SU-DHL-6 (cell line): ENCODE data around the gene TRPM8.

Experiments
- H2AFZ ChIP-seq: fragments of 200-600 bp; sonication (generic); 2 replicates; pipeline ENCODE4 v1.6.1; 2014; ENCODE audit warnings: low read depth, mild to moderate bottlenecking, moderate library complexity, mixed read lengths, antibody characterized with exemption, low read length; ENCODE audit not compliant: severe bottlenecking
- H3F3A ChIP-seq: fragments of 200-600 bp; shearing (Covaris generic); 2 replicates; pipeline ENCODE4 v1.6.0; 2016; ENCODE audit warnings: antibody characterized with exemption, mild to moderate bottlenecking; ENCODE audit not compliant: insufficient read depth
- H3K27ac ChIP-seq: fragments of 200-600 bp; sonication (generic); 2 replicates; pipeline ENCODE4 v1.5.1; 2016; ENCODE audit warnings: low read depth, mild to moderate bottlenecking, low read length, moderate library complexity, mixed read lengths
- H3K27me3 ChIP-seq: fragments of 200-600 bp; sonication (generic), shearing (Covaris generic); 2 replicates; pipeline ENCODE4 v1.6.0; 2014; ENCODE audit warnings: mild to moderate bottlenecking, low read length
- H3K36me3 ChIP-seq: fragments of 200-600 bp; sonication (generic); 2 replicates; pipeline ENCODE4 v1.6.1; 2014; ENCODE audit warnings: mild to moderate bottlenecking, low read length, mixed read lengths
- H3K4me2 ChIP-seq: fragments of 300-600, 200-600 bp; shearing (Covaris generic), sonication (generic); 2 replicates; pipeline ENCODE4 v1.6.0; 2014; ENCODE audit warnings: low read length, low read depth, mild to moderate bottlenecking; ENCODE audit not compliant: poor library complexity, severe bottlenecking
- H3K4me3 ChIP-seq: fragments of 200-600 bp; sonication (generic); 2 replicates; pipeline ENCODE4 v1.5.1; 2014; ENCODE audit warnings: antibody characterized with exemption, low read length, mild to moderate bottlenecking, mixed read lengths; ENCODE audit not compliant: insufficient read depth, poor library complexity, severe bottlenecking
- H3K79me2 ChIP-seq: fragments of 200-600 bp; sonication (generic); 2 replicates; pipeline ENCODE4 v1.6.1; 2014; ENCODE audit warnings: mild to moderate bottlenecking, low read length, moderate library complexity; ENCODE audit not compliant: insufficient read depth
- H3K9ac ChIP-seq: fragments of 200-600 bp; sonication (generic); 2 replicates; pipeline ENCODE4 v1.7.0; 2014; ENCODE audit warnings: mild to moderate bottlenecking, low read length
- H3K9me2 ChIP-seq: fragments of 200-600 bp; sonication (generic); replicated peaks from 2 replicates; pipeline ENCODE4 v1.6.1; 2014; ENCODE audit warnings: low read length; ENCODE audit not compliant: insufficient read depth
- H3K9me3 ChIP-seq: fragments of 200-600 bp; sonication (generic); 2 replicates; pipeline ENCODE4 v1.6.1; 2014; ENCODE audit warnings: low read length, mixed read lengths; ENCODE audit not compliant: insufficient read depth
- H4K20me1 ChIP-seq: fragments of 200-600 bp; sonication (generic); 2 replicates; pipeline ENCODE4 v1.6.1; 2014; ENCODE audit warnings: low read depth, mild to moderate bottlenecking, antibody characterized with exemption, low read length, moderate library complexity, mixed read lengths
- EZH2phosphoT487 ChIP-seq: fragments of 200-600 bp; sonication (generic), shearing (Covaris generic); conservative IDR thresholded peaks from 2 replicates; pipeline ENCODE4 v1.6.1; 2018; ENCODE audit warnings: mild to moderate bottlenecking, antibody characterized with exemption, low read length, moderate library complexity, mixed read lengths
- TF ChIP-seq, protein P1 (sequence below): fragments of 200-600 bp; sonication (generic); IDR thresholded peaks from one replicate; pipeline ENCODE4 v1.5.1; 2017; ENCODE audit warnings: antibody characterized with exemption, mild to moderate bottlenecking, low read length, moderate library complexity; ENCODE audit not compliant: insufficient read depth, poor library complexity, severe bottlenecking

Gene TRPM8

DNA sequence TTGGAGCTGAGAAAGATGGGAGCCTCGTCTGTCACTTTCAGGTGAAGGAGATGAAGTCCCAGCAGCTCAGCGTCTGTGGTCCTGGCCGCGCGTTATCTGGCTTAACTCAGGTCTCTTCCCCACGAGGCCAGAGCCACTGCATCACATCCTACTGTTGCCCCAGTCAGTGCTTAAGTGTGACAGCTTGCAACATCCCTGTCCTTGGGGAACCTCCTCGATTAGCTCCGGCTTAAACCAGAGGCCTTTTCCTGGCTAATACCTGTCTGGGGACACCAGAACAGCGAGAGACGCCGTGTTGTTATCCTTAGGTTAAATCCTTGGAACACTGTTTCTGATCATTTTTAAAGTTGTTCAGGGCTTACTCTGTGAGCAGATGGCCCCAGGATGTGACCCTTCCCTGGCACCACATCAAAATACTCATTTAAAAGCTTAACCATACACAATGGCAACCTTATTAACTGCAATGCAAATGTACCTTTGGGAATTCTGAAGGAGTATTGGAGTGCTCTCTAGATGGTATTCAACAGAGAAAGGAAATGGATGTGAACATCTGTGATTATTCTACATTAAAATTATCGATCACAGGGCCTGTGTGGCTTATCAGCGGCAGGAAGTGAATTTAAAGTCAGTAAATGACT lies 72.2 kb downstream of the TRPM8 start:
- no peaks in the 10 kb centered on the region for H3K79me2 ChIP-seq
- no peaks in the 10 kb centered on the region for H3F3A ChIP-seq
- H3K4me2 ChIP-seq, result no peak overlapping the region
- H4K20me1 ChIP-seq, result no peaks in the 10 kb centered on the region
- H3K36me3 ChIP-seq, result no peaks in the 10 kb centered on the region
- no peak overlapping the region for H3K27ac ChIP-seq
- no peaks in the 10 kb centered on the region for H3K9me2 ChIP-seq
- no peak overlapping the region for H3K9ac ChIP-seq
- TF ChIP-seq, protein P1, sequence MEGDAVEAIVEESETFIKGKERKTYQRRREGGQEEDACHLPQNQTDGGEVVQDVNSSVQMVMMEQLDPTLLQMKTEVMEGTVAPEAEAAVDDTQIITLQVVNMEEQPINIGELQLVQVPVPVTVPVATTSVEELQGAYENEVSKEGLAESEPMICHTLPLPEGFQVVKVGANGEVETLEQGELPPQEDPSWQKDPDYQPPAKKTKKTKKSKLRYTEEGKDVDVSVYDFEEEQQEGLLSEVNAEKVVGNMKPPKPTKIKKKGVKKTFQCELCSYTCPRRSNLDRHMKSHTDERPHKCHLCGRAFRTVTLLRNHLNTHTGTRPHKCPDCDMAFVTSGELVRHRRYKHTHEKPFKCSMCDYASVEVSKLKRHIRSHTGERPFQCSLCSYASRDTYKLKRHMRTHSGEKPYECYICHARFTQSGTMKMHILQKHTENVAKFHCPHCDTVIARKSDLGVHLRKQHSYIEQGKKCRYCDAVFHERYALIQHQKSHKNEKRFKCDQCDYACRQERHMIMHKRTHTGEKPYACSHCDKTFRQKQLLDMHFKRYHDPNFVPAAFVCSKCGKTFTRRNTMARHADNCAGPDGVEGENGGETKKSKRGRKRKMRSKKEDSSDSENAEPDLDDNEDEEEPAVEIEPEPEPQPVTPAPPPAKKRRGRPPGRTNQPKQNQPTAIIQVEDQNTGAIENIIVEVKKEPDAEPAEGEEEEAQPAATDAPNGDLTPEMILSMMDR, result no peak
- TF ChIP-seq EZH2phosphoT487, result no peak
- no peak overlapping the region for H3K4me3 ChIP-seq
- H3K27me3 ChIP-seq, result no peaks in the 10 kb centered on the region
- H3K9me3 ChIP-seq, result no peaks in the 10 kb centered on the region
- H2AFZ ChIP-seq, result no peak overlapping the region

DNA sequence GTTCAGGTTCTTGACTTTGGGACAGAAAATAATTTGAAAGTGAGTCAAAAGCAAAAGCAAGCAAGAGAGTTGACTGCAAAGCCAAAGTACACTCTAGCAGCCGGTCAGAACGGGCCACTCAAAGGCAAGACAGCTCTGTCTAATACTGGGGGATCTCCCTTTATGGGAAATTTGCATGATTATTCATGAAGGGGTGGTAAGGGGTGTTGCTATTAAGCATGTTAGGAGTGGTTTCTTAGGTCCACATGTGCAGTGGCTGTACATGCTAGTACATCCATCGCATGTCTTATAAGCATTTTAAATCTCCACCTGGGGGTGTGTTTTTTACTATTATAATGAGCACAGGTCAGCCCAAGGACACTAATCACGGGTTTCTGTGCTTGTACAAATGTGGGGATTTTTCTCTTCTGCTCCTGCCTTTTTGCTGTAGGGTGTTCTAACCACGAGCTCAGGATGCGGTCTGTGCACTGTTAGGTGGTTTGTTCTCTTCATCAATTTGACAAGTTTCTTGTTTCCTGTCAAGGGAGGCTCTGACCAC lies 73.2 kb downstream of the TRPM8 start:
- Histone ChIP-seq H3K79me2 (no peaks in the 10 kb centered on the region), H4K20me1 (no peaks in the 10 kb centered on the region), H3K9me2 (no peaks in the 10 kb centered on the region), H3K36me3 (no peaks in the 10 kb centered on the region), H3K27ac (no peak overlapping the region), H3K9ac (no peak overlapping the region), H3K4me3 (no peak overlapping the region), H2AFZ (no peak overlapping the region), H3K4me2 (no peak overlapping the region), H3K9me3 (no peaks in the 10 kb centered on the region), H3K27me3 (no peaks in the 10 kb centered on the region), H3F3A (no peaks in the 10 kb centered on the region)
- TF ChIP-seq EZH2phosphoT487, result no peak
- TF ChIP-seq, protein P1, result no peak

DNA sequence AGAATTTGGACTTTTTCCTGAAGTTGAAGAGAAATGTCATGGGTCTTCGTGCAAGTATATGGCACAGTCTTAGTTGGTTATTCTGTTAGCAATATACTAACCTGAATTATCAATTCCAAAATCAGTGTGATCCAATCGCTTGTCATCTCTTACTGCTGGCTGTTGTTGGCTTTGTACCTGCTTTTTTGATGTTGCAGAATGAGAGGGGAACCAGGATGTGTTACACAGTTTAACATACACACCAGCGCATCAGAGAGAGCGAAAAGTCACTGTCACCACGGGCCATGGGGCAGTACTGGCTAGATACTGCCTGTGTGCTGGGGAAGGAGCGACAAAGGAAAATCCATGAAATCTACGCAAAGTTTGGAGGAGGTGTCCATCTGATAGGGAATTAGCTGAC lies 74.0 kb downstream of the TRPM8 start:
- Histone ChIP-seq H3K9me2 (no peaks in the 10 kb centered on the region), H3K9me3 (no peaks in the 10 kb centered on the region), H3K79me2 (no peaks in the 10 kb centered on the region), H3K36me3 (no peaks in the 10 kb centered on the region), H3K4me3 (no peak overlapping the region), H3K9ac (no peak overlapping the region), H3K4me2 (no peak overlapping the region), H4K20me1 (no peaks in the 10 kb centered on the region), H3F3A (no peaks in the 10 kb centered on the region), H3K27ac (no peak overlapping the region), H3K27me3 (no peaks in the 10 kb centered on the region), H2AFZ (no peak overlapping the region)
- no peak for TF ChIP-seq EZH2phosphoT487
- TF ChIP-seq, protein P1, result no peak
